Astrocyte (in vitro differentiated cells and primary cell): Measurements from ENCODE around the gene MMP8.

ENCODE experiments used
- CTCF ChIP-seq: IDR thresholded peaks from 2 replicates; pipeline ENCODE4 v1.5.1; 2011; ENCODE audit warnings: low read depth, mild to moderate bottlenecking, inconsistent platforms, low read length, moderate library complexity; ENCODE audit not compliant: insufficient read depth
- EZH2 ChIP-seq: IDR thresholded peaks from 2 replicates; pipeline ENCODE4 v1.6.1; 2012; ENCODE audit warnings: mild to moderate bottlenecking, low read length, inconsistent platforms; ENCODE audit not compliant: insufficient read depth

GRCh38 chr11:102734650-102735049, 9.9 kb upstream of the MMP8 start:
- TF ChIP-seq CTCF = no peak
- no peak for TF ChIP-seq EZH2
